ENCODE results near the gene SPTLC3.

The SPTLC3 gene

DNA sequence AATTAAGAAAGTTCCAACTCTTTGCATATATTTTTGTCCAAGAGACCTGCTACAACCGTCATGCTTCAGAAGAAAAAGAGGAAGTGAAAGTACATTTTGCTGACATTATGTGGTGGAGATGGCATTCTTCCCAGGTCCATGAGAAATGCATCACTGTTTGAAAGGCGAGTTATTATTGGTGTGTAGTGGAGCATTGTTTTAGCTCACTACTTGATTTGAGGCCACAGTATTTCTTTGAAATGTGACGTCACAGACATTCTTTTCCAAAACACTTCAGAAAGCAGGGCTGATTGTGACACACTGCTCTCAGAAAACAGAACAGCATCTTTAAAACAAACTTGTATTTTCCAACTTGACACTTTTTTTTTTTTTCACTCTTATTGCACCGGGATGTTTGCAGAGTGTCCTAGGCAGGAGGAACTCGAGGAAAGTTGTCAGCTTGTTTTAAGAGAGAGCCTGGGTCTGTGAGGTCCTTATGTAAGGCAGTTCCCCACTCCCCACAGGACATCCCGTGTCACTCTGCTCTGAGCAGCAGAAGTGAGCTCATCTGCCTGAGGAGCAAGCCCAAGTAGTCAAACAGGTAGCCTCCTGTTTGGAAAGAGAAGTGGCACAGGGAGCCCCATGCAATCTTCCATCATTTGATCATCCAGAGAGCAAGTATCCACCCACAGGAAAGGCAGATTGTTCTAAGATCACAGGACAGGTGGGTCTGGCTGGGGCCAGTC, 1.1 kb downstream of the SPTLC3 start:
- no peaks in the 10 kb centered on the region for H3K36me3 Mint-ChIP-seq
- peaks cover 22% of the 10 kb centered on the region for H3K4me1 Mint-ChIP-seq (ENCODE audit: low read depth)
- peak overlapping the region; percentile 82 for H3K4me3 Mint-ChIP-seq
- peaks cover 1% of the 10 kb centered on the region for H3K27me3 Mint-ChIP-seq
- peak overlapping the region; percentile 13 for H3K27ac Mint-ChIP-seq
- no peaks in the 10 kb centered on the region for H3K9me3 Mint-ChIP-seq (ENCODE audit: low read depth)

DNA sequence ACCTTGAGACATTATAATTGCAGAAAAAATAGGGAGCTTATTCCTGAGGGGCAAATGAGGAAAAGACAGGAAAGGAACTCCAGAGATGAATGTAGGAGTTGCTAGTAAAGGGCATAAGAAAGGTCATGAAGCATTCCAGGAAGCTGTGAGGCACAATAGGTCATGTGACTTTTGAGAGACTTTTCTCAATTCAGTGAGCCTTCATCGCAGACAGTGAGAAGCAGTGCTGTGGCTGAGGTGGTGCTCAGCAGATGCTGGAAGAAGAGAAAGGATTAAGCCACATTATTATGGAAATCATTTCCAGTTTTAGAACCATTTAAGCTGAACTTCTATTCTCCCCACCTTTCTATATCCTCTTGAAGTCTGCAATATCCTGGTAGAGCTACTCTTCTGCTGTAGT, 4.1 kb downstream of the SPTLC3 start:
- H3K27ac Mint-ChIP-seq: no peak overlapping the region
- H3K36me3 Mint-ChIP-seq: no peaks in the 10 kb centered on the region
- no peaks in the 10 kb centered on the region for H3K27me3 Mint-ChIP-seq
- no peaks in the 10 kb centered on the region for H3K9me3 Mint-ChIP-seq (ENCODE audit: low read depth)
- H3K4me3 Mint-ChIP-seq: no peak overlapping the region
- peaks cover 22% of the 10 kb centered on the region for H3K4me1 Mint-ChIP-seq (ENCODE audit: low read depth)

DNA sequence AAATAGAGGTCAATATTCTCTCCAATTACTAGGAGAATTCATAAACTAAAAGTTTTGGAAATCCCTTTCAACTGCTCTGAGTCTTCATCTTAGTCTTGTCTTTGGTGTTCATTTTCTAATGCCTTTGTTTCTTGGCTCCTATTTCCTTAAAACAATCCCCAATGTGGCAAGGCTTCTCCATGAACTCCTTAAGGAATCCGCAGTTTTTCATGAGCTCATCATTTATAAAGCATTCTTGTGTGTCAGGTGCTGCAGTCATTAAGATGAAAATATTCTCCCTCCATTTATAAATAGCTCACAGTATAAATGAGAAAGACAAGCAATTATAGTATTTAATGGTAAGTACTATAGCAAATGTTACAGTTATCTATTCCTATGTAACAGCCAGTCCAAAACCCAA, 4.6 kb downstream of the SPTLC3 start:
- H3K4me1 Mint-ChIP-seq (ENCODE audit: low read depth): peaks cover 21% of the 10 kb centered on the region
- no peak overlapping the region for H3K4me3 Mint-ChIP-seq
- H3K27me3 Mint-ChIP-seq: no peaks in the 10 kb centered on the region
- no peak overlapping the region for H3K27ac Mint-ChIP-seq
- H3K9me3 Mint-ChIP-seq (ENCODE audit: low read depth): no peaks in the 10 kb centered on the region
- H3K36me3 Mint-ChIP-seq: no peaks in the 10 kb centered on the region

DNA sequence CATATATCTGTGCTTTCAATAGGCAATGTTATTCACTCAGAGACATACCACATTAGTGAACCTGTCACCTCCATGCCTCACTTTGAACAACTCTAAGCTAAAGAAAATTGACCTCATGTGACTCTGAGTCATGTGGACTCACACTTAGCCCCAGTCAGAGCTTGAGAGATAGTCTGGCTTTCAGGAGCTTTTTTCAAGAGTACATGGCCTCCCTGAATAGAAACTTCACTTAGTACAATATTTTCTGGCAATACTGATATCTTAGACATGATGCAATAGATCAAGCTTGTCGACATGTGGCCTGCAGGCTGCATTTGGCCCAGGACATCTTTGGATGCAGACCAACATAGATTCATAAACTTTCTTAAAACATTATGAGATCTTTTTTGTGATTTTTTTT, 8.5 kb downstream of the SPTLC3 start:
- Mint-ChIP-seq H3K4me3 (no peak overlapping the region), H3K27me3 (no peaks in the 10 kb centered on the region), H3K4me1 (ENCODE audit: low read depth) (no peaks in the 10 kb centered on the region), H3K9me3 (ENCODE audit: low read depth) (peaks cover 9% of the 10 kb centered on the region), H3K36me3 (no peaks in the 10 kb centered on the region), H3K27ac (no peak overlapping the region)

DNA sequence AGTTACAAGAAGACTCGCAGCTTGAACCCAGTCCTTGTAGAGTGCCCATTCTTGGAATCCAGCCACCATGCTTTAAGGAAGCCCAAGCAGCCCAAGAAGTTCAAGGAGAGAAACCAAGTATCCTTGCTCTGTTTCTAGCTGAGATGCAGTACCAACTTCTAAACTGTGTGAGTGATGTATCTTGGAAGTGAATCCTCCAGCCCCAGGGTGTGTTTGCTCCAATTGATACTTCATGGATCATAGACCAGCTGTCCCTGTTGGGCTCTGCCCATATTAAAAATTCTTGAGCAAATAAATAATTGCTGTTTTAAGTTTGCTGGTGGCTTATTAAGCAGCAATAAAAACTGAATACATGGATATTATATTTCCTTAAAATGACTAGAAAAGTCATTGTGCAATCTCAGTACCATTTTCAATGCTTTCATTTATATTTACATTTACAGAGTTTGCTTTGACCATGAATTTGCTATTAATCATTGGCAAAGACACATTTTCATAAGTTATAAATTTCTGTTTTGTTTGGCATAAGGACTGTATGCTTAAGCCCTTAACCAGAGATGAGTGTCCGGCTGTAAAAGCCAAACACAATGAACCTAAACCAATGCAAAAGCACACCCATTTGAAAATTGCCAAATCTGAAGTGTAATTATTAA, 9.2 kb downstream of the SPTLC3 start:
- H3K27me3 Mint-ChIP-seq: no peaks in the 10 kb centered on the region
- peaks cover 2% of the 10 kb centered on the region for H3K36me3 Mint-ChIP-seq
- H3K27ac Mint-ChIP-seq: no peak overlapping the region
- peaks cover 11% of the 10 kb centered on the region for H3K9me3 Mint-ChIP-seq (ENCODE audit: low read depth)
- no peak overlapping the region for H3K4me3 Mint-ChIP-seq
- no peaks in the 10 kb centered on the region for H3K4me1 Mint-ChIP-seq (ENCODE audit: low read depth)

DNA sequence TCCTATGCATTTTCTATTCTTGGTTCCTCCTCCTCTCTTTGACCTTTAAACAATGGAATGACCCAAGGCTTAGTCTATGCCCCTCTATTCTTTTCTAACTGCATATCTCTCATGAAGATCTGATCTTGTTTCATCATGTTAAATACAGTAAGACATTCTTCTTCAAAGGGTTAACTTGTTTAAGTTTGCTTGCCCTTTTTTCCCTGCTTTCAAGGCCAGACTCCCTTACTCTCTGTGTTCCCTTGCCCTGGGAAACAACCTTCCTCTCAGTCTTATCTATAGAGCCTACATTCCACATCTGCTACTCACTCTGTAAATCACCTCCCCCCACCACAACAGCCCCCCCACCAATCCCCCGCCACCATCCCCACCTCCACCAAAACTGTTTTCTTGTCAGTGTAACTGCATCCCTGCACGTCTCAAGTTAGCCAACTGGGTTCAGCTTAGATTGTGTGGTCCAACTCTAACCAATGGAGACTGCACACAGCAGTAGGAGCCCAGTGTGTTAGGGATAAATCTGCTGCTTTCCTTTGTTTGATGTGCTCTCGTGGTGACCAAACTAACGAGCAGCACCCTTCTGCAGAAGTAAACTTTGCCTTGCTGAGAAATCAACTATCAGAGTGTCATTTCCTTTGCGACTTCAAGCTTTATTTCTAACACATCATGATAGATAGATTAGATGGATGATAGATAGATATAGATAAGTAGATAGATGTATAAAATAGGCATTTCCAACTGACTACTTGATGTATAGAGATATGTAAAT, 12.6 kb downstream of the SPTLC3 start:
- H3K4me1 Mint-ChIP-seq (ENCODE audit: low read depth): no peaks in the 10 kb centered on the region
- H3K9me3 Mint-ChIP-seq (ENCODE audit: low read depth): peaks cover 11% of the 10 kb centered on the region

DNA sequence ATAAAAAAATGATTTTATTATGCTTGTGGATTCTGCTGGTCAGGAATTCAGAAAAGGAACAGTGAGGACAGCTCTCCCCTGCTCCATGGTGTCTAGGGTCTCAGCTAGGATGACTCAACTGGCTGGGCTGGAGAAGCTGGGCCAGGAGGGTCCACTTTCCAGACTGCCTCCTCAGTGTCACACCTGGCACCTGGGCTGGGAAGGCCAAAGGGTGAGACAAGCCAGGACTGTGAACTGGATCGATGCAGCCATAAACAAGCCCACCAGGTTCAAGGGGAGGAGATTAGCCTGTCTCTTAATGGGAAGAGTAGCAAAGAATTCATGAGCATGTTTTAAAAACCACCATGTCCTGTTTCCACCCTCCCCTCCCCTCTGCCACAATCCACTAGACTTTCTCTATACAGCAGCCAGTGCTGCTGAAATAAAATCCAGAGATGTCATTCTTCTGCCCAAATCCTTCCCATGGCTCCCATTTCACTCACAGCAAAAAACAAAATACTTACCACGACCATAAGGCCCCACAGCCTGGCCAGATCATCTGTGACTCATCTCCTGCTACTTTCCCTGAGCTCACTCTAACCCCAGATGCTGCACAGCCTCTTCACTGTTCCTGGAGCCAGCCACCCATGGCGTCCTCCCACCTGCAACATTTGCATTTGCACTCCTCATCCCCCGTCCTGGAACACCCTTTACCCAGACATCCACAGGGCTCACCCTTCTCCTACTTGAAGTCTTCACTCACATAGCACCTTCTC, 13.8 kb downstream of the SPTLC3 start:
- peaks cover 1% of the 10 kb centered on the region for H3K27me3 Mint-ChIP-seq
- no peak overlapping the region for H3K4me3 Mint-ChIP-seq
- peaks cover 11% of the 10 kb centered on the region for H3K9me3 Mint-ChIP-seq (ENCODE audit: low read depth)
- H3K4me1 Mint-ChIP-seq (ENCODE audit: low read depth): no peaks in the 10 kb centered on the region
- H3K36me3 Mint-ChIP-seq: peaks cover 2% of the 10 kb centered on the region
- H3K27ac Mint-ChIP-seq: no peak overlapping the region

More for the DNA sequence above, 12.6 kb downstream of the SPTLC3 start:
- Mint-ChIP-seq H3K4me3 (no peak overlapping the region), H3K36me3 (peaks cover 2% of the 10 kb centered on the region), H3K27me3 (peaks cover 1% of the 10 kb centered on the region), H3K27ac (no peak overlapping the region)

DNA sequence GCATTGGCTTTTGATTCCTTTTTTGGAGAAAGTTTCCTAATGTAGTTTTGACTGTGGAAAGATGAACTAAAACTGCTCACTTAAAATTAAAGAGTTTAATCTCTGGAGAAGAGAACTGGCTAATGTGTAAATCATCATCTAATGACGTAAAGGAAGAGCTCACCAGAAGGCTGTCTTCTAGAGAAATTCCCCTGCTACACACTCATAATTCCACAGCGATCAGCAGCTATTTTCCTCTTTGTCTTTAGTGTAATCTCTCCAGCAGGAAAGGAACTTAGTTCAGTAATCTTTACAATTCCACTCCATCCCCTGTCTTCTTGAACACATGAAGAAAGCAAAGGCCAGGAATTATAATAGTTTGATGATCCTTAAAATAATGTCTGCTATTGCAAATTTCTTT, 15.8 kb downstream of the SPTLC3 start:
- no peak overlapping the region for H3K4me3 Mint-ChIP-seq
- peaks cover 2% of the 10 kb centered on the region for H3K36me3 Mint-ChIP-seq
- H3K9me3 Mint-ChIP-seq (ENCODE audit: low read depth): peaks cover 11% of the 10 kb centered on the region
- H3K4me1 Mint-ChIP-seq (ENCODE audit: low read depth): no peaks in the 10 kb centered on the region
- H3K27me3 Mint-ChIP-seq: peaks cover 1% of the 10 kb centered on the region
- H3K27ac Mint-ChIP-seq: no peak overlapping the region

DNA sequence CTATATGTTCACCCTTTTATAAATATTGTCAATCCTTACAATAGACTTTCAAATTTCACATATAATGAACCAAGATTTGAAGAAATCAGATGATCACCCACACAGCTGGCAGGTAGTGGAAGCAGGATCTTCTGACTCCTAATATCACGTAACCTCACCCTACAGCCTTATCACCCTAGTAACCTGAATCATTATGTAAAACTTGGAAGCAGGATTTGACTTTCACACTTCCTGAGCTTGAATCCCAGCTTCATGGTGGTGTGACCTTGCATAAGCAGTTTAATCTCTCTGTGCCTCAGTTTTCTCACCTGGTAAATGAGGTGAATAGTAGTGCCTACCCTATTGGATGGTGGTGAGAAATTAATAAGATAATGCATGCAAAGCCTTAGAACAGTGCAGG, 16.4 kb downstream of the SPTLC3 start:
- peaks cover 11% of the 10 kb centered on the region for H3K9me3 Mint-ChIP-seq (ENCODE audit: low read depth)
- H3K4me1 Mint-ChIP-seq (ENCODE audit: low read depth): no peaks in the 10 kb centered on the region
- H3K27me3 Mint-ChIP-seq: peaks cover 1% of the 10 kb centered on the region
- no peak overlapping the region for H3K27ac Mint-ChIP-seq
- H3K36me3 Mint-ChIP-seq: peaks cover 2% of the 10 kb centered on the region
- H3K4me3 Mint-ChIP-seq: no peak overlapping the region

DNA sequence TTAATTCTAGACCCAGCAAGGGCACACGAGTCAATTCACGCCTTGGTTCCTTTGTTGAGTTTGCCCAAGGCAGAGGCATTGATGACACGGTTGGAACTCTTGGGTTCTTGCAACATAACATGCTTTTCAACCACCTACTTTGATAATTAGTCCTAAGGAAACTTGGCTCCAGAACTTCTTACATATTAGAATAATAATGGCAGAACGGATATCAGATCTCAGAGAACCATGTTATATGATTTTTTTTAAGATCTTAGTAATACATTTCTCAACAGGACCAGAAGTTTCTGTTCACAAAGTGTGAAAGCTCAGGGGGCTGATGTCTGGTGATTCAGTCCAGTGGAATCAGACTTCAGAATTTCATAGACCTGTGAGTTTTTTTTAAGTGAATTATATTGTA, 19.2 kb downstream of the SPTLC3 start:
- Mint-ChIP-seq H3K27ac (no peak overlapping the region), H3K36me3 (no peaks in the 10 kb centered on the region), H3K9me3 (ENCODE audit: low read depth) (no peaks in the 10 kb centered on the region), H3K27me3 (peaks cover 1% of the 10 kb centered on the region), H3K4me1 (ENCODE audit: low read depth) (no peaks in the 10 kb centered on the region), H3K4me3 (no peak overlapping the region)

DNA sequence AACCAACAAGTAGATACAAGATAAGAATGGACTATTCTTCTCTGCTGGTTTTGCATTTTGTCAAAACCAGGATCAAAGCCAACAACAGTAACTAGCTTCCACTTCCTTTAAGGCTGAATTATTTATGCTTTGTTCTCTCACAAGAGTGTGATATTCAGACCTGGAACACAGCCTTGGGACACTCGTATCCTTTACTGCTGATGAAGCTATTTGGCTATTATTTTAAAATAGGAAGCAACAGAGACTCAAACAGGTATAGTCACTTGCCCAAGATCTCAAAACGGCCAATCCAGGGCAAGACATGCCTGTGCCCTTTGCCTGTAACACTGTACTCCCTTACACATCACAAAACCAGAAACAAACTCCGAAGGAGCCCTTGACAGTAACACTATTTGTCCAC, 19.9 kb downstream of the SPTLC3 start:
- Mint-ChIP-seq H3K36me3 (no peaks in the 10 kb centered on the region), H3K9me3 (ENCODE audit: low read depth) (no peaks in the 10 kb centered on the region), H3K27me3 (peaks cover 1% of the 10 kb centered on the region), H3K27ac (no peak overlapping the region), H3K4me1 (ENCODE audit: low read depth) (no peaks in the 10 kb centered on the region), H3K4me3 (no peak overlapping the region)

DNA sequence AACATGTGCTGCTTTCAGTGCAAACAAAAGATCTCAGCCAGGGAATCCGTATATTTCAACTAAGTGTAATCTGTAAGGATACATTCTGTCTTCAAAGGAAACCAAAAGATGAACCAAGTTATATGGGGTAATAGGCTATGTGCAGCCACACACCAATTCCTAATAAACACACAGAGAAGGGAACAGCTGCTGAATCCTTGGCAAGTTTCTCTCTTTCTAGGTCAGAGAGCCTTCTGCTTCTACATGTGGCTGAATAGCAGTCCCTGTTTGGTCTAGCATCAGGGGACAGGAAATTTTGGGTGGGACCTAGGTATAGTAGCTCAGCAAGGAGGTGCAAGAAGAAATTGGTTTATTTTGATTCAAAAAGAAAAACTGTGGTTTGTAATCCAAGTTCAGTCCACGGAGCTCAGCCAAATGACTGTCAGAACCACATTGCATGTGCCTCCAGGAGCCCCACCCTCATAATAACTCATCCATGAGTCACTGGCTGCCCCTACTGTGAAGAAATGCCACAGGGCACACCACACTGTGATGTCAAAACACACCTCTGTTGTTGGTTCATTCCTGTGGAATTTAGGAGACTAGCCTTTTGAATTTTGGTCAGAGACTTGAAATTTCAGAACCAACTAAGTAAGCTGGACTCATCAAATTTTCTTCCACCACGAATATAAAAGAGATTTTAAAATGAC, 21.1 kb downstream of the SPTLC3 start:
- no peak overlapping the region for H3K4me3 Mint-ChIP-seq
- H3K36me3 Mint-ChIP-seq: no peaks in the 10 kb centered on the region

DNA sequence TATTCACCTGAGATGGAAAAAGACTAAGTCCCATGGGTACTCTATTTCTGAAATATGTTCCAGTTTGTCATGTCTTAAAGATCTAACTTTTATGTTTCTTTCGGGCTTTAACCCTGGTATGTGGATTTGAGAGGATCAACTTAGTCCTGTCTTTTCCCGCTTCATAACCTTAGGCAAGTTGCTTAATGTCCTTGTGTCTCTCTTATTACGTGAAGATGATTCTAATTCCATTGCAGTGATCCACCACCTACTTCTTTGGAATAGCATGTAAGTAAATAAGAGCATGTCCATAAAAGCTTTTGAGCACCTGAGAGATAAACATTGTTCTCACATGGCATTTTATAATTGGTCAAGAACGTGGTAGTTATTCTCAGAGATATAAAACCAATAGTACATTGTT, 23.0 kb downstream of the SPTLC3 start:
- Mint-ChIP-seq H3K27me3 (no peaks in the 10 kb centered on the region), H3K4me1 (ENCODE audit: low read depth) (no peaks in the 10 kb centered on the region), H3K9me3 (ENCODE audit: low read depth) (no peaks in the 10 kb centered on the region), H3K27ac (no peak overlapping the region), H3K36me3 (no peaks in the 10 kb centered on the region), H3K4me3 (no peak overlapping the region)

More for the DNA sequence above, 21.1 kb downstream of the SPTLC3 start:
- no peak overlapping the region for H3K27ac Mint-ChIP-seq
- H3K27me3 Mint-ChIP-seq: peaks cover 1% of the 10 kb centered on the region
- no peaks in the 10 kb centered on the region for H3K4me1 Mint-ChIP-seq (ENCODE audit: low read depth)
- no peaks in the 10 kb centered on the region for H3K9me3 Mint-ChIP-seq (ENCODE audit: low read depth)

DNA sequence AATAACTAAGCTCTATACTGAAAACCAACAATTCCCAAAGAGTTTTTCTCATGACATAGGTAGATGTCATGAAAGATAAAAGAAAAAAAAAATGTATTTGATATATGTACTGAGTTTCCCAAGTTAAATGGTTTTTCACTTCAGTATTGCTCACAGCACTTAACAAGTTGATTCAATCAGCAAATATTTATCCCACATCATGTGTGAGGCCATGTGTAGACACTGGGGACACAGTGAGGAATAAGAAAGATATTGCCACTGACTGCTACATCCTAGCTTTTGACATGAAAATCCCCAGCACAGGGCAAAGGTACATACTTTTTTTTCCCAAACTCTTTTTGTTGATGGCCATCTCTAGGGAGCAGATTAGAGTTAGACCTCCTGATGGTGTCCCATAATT, 25.3 kb downstream of the SPTLC3 start:
- no peak overlapping the region for H3K4me3 Mint-ChIP-seq
- H3K27ac Mint-ChIP-seq: no peak overlapping the region
- no peaks in the 10 kb centered on the region for H3K4me1 Mint-ChIP-seq (ENCODE audit: low read depth)
- no peaks in the 10 kb centered on the region for H3K9me3 Mint-ChIP-seq (ENCODE audit: low read depth)
- H3K27me3 Mint-ChIP-seq: no peaks in the 10 kb centered on the region
- no peaks in the 10 kb centered on the region for H3K36me3 Mint-ChIP-seq
